GM13977 (cell line): ENCODE data around the gene CAMK2A.

Source experiments
- DNase-seq: peaks from one replicate; pipeline ENCODE4 v3.0.0; 2012; ENCODE audit warnings: low spot score
- in situ Hi-C: fragments of 300-500 bp; cut with MboI; formaldehyde crosslinking; loops from one replicate; pipeline ENCODE4 v1.12.0; 2022; ENCODE audit warnings: low sequenced_read_pairs, low pct_unique_long_range_greater_than_20kb, mixed read lengths, inconsistent platforms; ENCODE audit not compliant: unreplicated experiment
- TF ChIP-seq, protein P1 (sequence below): IDR thresholded peaks from 2 replicates; pipeline ENCODE4 v1.5.1; 2012; ENCODE audit warnings: mild to moderate bottlenecking, control low read depth; ENCODE audit not compliant: insufficient read depth; ENCODE audit errors: extremely low read depth, missing control alignments

Gene CAMK2A

DNA sequence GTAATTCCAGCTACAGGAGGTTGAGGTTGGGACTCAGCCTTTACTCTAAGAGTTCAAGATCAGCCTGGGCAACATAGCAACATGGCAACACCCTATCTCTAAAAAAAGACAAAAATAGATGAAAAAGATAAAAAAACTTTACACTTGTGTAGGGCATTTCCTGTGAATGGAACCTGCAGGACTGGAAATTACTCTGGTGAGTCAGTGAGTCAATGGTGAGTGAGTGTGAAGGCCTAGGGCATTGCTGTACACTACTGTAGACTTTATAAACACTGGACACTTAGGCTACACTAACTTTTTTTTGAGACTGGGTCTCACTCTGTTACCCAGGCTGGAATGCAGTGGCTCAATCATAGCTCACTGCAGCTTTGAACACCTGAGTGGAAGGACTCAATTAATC is 32.6 kb upstream of the CAMK2A start:
- TF ChIP-seq, protein P1, sequence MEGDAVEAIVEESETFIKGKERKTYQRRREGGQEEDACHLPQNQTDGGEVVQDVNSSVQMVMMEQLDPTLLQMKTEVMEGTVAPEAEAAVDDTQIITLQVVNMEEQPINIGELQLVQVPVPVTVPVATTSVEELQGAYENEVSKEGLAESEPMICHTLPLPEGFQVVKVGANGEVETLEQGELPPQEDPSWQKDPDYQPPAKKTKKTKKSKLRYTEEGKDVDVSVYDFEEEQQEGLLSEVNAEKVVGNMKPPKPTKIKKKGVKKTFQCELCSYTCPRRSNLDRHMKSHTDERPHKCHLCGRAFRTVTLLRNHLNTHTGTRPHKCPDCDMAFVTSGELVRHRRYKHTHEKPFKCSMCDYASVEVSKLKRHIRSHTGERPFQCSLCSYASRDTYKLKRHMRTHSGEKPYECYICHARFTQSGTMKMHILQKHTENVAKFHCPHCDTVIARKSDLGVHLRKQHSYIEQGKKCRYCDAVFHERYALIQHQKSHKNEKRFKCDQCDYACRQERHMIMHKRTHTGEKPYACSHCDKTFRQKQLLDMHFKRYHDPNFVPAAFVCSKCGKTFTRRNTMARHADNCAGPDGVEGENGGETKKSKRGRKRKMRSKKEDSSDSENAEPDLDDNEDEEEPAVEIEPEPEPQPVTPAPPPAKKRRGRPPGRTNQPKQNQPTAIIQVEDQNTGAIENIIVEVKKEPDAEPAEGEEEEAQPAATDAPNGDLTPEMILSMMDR, result no peak
- no peak for DNase-seq

DNA sequence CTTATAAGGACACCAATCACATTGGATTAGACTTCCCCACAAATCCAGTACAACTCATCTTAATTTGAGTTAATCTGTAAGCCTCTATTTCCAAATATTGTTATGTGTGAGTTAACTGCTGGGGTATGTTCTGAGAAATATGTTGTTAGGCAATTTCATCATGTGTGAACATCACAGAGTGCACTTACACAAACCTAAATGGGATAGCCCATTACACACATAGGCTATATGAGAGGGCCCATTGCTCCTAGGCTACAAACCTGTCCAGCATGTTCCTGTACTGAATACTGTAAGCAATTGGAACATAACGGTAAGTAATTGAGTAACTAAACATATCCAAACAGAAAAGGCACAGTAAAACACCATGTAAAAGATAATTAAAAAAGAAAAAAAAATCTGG is 32.2 kb upstream of the CAMK2A start:
- TF ChIP-seq, protein P1, result no peak
- in situ Hi-C loops, result no loop called here
- DNase-seq, result no peak

More for the DNA sequence above, 32.6 kb upstream of the CAMK2A start:
- in situ Hi-C loops, result no loop called here

DNA sequence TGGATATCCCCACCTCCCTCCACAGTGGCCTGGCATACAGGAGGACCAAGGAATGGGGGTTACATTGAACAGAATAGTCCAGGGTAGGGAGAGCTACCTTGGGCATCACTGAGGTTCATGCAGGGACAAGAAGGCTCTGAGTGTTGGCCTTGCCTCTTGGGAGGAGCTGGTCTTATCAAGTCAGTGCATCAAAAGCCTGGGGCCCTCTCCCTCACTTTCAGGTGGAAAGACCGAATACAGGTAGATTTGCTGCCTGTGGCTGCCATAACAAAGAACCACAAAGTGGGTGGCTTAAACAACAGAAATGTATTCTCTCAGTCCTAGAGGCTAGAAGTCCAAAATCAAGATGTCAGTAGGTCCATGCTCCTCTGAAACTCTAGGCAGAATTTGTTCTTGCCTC is 31.6 kb upstream of the CAMK2A start:
- DNase-seq, result no peak
- in situ Hi-C loops, result no loop called here
- TF ChIP-seq, protein P1, result no peak

DNA sequence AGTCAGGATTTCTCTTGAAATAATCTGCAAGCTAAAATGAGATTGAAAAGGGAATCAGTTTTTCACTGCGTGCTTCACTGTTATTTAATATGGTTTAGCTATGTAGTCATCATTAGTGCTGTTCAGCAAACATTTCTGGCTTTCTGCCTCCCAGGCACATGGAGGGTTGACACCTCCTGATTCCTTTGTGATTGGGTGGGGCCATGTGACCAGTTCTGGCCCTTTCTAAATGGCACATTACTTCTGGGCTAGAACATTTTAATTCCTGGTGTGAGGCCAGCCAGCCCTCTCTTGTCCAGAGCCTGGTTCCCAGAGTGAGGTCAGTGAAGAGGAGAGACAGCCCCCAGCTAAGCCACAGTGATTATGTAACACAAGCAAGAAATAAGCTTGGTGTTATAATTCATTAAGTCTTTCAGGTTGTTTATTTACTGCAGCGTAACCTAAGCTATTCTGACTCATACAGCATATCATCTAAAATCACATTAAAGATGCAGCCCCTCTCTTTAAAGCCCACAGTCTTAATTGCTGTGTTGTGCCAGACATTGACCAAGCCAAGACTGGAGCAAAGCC is 30.6 kb upstream of the CAMK2A start:
- in situ Hi-C loops, result no loop called here
- DNase-seq, result no peak

DNA sequence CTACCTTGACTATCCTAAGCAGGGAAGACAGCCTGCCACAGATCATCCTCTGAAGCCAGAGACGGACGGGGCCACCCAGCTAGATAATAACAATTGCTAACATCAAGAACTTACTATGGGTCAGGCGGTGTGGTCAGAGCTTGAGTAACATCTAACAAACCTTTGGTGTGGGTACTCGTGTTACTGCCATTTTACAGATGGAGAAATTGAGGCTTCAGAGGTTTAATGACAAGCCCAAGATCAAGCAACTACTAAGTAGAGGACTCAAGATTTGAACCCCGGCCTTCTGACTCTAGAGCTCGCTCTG is 29.9 kb upstream of the CAMK2A start:
- in situ Hi-C loops, result no loop called here
- TF ChIP-seq, protein P1, result no peak
- no peak for DNase-seq

More for the DNA sequence above, 30.6 kb upstream of the CAMK2A start:
- TF ChIP-seq, protein P1, result no peak

DNA sequence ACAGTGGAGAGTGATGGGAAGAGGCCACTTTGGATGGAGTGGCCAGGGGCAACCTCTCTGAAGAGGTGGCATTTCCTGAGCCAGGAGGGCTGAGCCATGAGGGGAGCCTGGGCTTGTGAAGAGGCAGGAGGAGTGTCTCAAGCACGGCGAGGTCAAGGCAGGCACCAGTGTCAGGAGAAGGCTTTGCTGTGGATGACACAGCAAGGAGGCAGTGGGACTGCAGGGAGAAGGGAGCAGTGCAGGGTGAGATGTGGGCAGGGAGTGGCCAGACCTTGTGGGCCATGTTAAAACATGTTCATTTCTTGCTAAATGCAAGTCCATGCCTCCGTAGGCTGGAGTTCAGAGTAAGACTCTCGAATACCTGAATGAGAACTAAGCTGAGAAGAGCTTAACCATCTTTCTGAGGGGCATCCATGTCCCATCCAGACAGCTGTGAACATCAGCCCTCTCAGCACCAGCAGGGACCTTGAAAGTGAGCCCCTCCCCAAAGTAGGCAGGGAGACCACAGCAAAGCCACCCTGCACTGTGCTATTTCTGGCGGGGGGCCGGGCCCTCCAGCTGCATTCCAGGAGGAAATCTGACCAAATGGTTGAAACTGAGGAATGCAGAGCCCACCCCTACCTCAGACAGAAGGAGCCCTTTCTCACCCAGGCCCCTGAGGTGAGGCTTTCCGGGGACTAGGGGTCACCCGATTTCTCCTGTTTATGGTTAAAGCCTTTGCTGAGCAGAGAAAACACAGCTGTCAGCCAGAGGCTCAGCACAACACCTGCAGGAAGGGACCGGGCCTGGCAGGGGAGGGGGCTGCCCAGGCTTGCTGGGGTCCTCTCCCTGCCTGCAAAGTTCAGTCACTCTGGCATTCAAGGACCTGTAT is 29.3 kb upstream of the CAMK2A start:
- TF ChIP-seq, protein P1, result no peak
- in situ Hi-C loops, result no loop called here

More for the DNA sequence above, 29.3 kb upstream of the CAMK2A start:
- DNase-seq, result no peak
